Colonic mucosa (tissue), 4 donors: Measurements from ENCODE around the gene FBXW4. TPM values are rescaled to one million over a fixed set of nuclear protein-coding genes. Genes with fewer than 3 reads are reported as not detected.

Source experiments
- DNase-seq: peaks from one replicate; pipeline ENCODE4 v3.0.0-alpha.2; 2020
- H3K27ac ChIP-seq: fragments of 200-600 bp; one replicate; pipeline ENCODE4 v1.8.0; 2021
- H3K27me3 ChIP-seq: fragments of 200-600 bp; one replicate; pipeline ENCODE4 v1.8.0; 2021
- H3K36me3 ChIP-seq: fragments of 200-600 bp; one replicate; pipeline ENCODE4 v1.8.0; 2021
- H3K4me1 ChIP-seq: fragments of 200-600 bp; one replicate; pipeline ENCODE4 v1.8.0; 2021; ENCODE audit warnings: mild to moderate bottlenecking
- H3K4me3 ChIP-seq: fragments of 200-600 bp; one replicate; pipeline ENCODE4 v1.8.0; 2021
- H3K9ac ChIP-seq, 2 donors: one replicate each; pipeline ENCODE4 v1.7.0; 2013; ENCODE audit warnings: control low read depth in 2 of 2, low read depth in 2 of 2, low read length in 2 of 2
- H3K9me3 ChIP-seq: fragments of 200-600 bp; one replicate; pipeline ENCODE4 v1.8.0; 2021
- intact Hi-C: fragments of 100-400 bp; cut with DNase I; formaldehyde crosslinking; loops from one replicate; pipeline ENCODE4 v1.14.1; 2022
- total RNA-seq, 2 donors: library from RNA; stranded (reverse); fragmentation: NEBNext Ultra II Directional in 1 of 2; extraction: Animal tissue kit (Norgen Biotek cat#: 25700) in 1 of 2; gene quantifications; one replicate each; pipeline ENCODE4 v1.2.1, GENCODE V29; 2021
- TF ChIP-seq, protein P1 (sequence below): fragments of 200-600 bp; IDR thresholded peaks from one replicate; pipeline ENCODE4 v1.8.0; 2022; ENCODE audit warnings: antibody characterized with exemption, mild to moderate bottlenecking
- donor health status: healthy.
- donor health status: DM: no; HTN: no; CAD: no.
- donor health status: DM: no; HTN: no; CAD: no.

The FBXW4 gene, protein sequence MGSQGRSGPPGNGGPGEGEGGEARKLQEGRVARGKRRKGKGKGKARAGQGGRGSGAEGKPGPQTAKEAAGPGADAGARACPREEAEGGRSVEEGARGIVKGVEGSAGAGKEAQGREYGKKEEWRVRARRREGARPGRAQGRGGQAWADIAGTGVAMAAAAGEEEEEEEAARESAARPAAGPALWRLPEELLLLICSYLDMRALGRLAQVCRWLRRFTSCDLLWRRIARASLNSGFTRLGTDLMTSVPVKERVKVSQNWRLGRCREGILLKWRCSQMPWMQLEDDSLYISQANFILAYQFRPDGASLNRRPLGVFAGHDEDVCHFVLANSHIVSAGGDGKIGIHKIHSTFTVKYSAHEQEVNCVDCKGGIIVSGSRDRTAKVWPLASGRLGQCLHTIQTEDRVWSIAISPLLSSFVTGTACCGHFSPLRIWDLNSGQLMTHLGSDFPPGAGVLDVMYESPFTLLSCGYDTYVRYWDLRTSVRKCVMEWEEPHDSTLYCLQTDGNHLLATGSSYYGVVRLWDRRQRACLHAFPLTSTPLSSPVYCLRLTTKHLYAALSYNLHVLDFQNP
- total RNA-seq: 10 to 100 TPM; 42.5 to 60.7 TPM

GRCh38 chr10:101694674-101695403 lies at the start of gene FBXW4:
FBXW4 (minus strand) TSS chr10:101695170; CDS start chr10:101695105, 65 bp downstream.
- H3K27ac ChIP-seq: peak within 1 kb of the TSS; percentile 96
- TF ChIP-seq, protein P1, sequence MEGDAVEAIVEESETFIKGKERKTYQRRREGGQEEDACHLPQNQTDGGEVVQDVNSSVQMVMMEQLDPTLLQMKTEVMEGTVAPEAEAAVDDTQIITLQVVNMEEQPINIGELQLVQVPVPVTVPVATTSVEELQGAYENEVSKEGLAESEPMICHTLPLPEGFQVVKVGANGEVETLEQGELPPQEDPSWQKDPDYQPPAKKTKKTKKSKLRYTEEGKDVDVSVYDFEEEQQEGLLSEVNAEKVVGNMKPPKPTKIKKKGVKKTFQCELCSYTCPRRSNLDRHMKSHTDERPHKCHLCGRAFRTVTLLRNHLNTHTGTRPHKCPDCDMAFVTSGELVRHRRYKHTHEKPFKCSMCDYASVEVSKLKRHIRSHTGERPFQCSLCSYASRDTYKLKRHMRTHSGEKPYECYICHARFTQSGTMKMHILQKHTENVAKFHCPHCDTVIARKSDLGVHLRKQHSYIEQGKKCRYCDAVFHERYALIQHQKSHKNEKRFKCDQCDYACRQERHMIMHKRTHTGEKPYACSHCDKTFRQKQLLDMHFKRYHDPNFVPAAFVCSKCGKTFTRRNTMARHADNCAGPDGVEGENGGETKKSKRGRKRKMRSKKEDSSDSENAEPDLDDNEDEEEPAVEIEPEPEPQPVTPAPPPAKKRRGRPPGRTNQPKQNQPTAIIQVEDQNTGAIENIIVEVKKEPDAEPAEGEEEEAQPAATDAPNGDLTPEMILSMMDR: no peak
- peak; percentile 71 for DNase-seq
- H3K27me3 ChIP-seq: no peaks in the 10 kb centered on the region
- H3K36me3 ChIP-seq: no peaks in the 10 kb centered on the region
- peak within 1 kb of the TSS; percentile 93 to 100 for H3K9ac ChIP-seq
- peak within 1 kb of the TSS; percentile 74 for H3K4me3 ChIP-seq
- intact Hi-C loops: no loop called here
- H3K4me1 ChIP-seq: no peaks in the 10 kb centered on the region
- H3K9me3 ChIP-seq: no peaks in the 10 kb centered on the region

GRCh38 chr10:101744267-101744666 lies 49.3 kb upstream of the FBXW4 start:
- Histone ChIP-seq H3K27ac (no peak overlapping the region), H3K36me3 (no peaks in the 10 kb centered on the region), H3K4me1 (no peaks in the 10 kb centered on the region), H3K27me3 (no peaks in the 10 kb centered on the region), H3K9ac (no peak overlapping the region), H3K9me3 (no peaks in the 10 kb centered on the region), H3K4me3 (no peak overlapping the region)
- intact Hi-C loops: no loop called here
- DNase-seq: no peak
- TF ChIP-seq, protein P1: no peak

DNA sequence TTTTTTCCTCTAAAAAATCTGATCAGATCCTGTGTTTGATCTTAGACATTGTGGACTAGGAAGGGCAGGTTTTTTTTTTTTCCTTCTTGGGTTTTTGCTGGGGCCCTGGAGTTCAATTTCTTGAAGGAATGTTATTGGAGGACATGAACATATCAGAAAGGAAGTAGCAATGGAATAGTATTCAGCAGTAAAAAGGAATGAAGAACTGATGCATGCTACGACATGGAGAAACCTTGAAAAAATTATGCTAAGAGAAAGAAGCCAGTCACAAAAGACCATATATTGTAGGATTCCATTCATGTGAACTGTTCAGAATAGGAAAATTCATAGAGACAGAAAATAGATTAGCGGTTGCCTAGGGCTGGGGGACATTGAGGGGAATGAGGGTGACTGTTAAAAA lies 47.0 kb upstream of the FBXW4 start:
- no peak for DNase-seq
- H3K27me3 ChIP-seq: no peaks in the 10 kb centered on the region
- H3K9me3 ChIP-seq: no peaks in the 10 kb centered on the region
- TF ChIP-seq, protein P1: no peak
- no peaks in the 10 kb centered on the region for H3K36me3 ChIP-seq
- H3K9ac ChIP-seq: no peak overlapping the region
- intact Hi-C loops: no loop called here
- H3K4me1 ChIP-seq: no peaks in the 10 kb centered on the region
- H3K27ac ChIP-seq: no peak overlapping the region
- no peak overlapping the region for H3K4me3 ChIP-seq

- Histone ChIP-seq H3K27me3 (no peaks in the 10 kb centered on the region), H3K9me3 (no peaks in the 10 kb centered on the region), H3K4me3 (no peak overlapping the region), H3K36me3 (no peaks in the 10 kb centered on the region), H3K4me1 (no peaks in the 10 kb centered on the region), H3K27ac (no peak overlapping the region), H3K9ac (no peak overlapping the region)
- TF ChIP-seq, protein P1: no peak
- DNase-seq: no peak
- intact Hi-C loops: no loop called here
These were observed 41.7 kb upstream of the FBXW4 start for GRCh38 chr10:101736666-101737065.

DNA sequence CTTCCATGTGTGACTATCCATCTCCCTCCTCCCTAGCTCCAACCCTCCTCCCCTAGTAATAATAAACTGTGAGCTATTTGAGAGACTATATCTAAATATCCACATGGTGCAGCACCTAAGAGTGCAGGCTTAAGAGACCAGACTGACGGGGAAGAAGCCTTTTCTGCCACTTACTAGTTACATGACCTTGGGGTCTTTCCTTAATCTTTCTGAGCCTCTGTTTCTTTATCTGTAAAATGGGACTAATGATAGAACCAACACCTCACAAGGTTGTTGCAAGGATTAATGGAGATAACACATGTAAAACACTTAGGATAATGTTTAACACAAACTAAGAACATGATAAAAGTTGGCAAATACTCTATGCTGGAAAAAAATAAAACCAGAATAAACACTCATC lies 37.1 kb upstream of the FBXW4 start:
- no peaks in the 10 kb centered on the region for H3K27me3 ChIP-seq
- no peak overlapping the region for H3K9ac ChIP-seq
- H3K4me1 ChIP-seq: no peaks in the 10 kb centered on the region
- no peaks in the 10 kb centered on the region for H3K9me3 ChIP-seq
- H3K4me3 ChIP-seq: no peak overlapping the region
- H3K36me3 ChIP-seq: no peaks in the 10 kb centered on the region
- intact Hi-C loops: no loop called here
- DNase-seq: no peak
- TF ChIP-seq, protein P1: no peak
- no peak overlapping the region for H3K27ac ChIP-seq
